Measurements from ENCODE around the gene SSC5D.
A peak's percentile ranks its signal among the peaks of the same experiment; 100 is the strongest.

Gene SSC5D

GRCh38 chr19:55455576-55456235 is 32.5 kb upstream of the SSC5D start:
- no peak for DNase-seq (ENCODE audit: low spot score)

DNA sequence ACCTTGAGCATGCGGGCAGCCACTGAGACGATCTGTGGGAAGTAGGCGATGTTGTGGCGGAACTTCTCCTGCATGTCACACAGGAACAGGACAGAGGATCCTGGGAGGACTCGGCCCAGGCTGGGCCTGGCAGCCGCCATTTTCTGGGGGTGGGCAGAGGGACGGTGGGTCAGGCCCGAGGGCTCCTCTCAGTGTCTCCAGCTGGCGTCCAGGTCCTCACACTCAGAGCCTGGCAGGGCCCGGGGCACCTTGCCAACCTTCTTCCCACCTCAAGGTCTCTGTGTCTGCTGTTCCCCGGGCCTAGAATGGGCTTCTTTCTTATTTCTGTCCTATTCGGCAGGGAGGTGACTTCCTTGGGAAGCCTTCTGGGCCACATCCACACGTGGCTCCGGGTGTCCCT is 31.9 kb upstream of the SSC5D start:
- no peak for DNase-seq (ENCODE audit: low spot score)

DNA sequence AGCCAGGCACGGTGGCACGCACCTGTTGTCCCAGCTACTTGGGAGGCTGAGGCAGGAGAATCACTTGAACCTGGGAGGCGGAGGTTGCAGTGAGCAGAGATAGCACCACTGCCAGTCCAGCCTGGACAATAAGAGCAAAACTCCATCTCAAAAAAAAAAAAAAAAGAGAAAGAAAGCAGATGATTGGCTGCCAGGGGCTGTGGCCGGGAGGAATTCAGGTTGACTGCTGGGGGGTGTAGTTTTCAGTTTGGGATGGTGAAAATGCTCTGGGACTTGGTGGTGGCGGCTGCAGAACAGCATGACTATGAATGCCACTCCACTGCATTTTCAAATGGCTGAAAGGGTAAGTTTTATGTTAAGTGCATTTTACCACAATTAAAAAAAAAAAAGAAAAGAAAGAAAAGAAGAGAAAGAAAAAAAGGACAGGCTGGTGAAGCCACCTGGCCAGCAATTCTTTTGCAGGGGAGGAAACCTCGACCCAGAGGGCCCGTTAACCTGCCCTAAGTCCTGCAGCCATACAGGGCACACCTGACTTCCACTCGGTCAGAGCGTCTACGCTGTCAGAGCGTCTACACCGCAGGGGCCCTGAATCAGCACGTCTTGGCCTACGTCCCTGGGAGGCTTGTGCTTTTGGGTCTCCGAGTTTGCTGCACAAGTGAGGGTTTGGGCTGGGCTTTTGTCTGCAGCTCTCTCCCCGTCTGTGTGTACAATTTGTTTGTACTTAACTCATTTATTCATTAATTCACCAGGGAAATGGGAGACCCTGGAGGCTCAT is 30.4 kb upstream of the SSC5D start:
- DNase-seq (ENCODE audit: low spot score) = no peak

DNA sequence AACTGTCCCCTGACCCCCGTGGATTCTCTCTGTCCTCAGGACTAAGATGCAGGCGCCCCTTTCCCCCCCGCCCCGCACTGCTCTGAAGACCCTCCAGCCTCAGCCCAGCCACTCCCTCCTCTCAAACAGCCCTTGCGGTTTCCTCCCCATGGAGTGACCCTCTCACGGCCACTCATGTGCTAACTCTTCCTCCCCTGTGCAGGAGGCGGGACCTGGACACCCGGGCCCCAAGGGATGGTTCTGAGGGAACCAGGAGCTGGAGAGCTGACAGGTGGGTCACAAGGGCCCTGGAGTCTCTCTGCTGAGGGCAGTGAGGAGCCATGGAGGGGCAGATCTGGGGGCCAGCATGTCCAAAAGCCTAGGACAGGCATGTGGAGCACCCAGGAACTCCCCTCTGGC is 28.7 kb upstream of the SSC5D start:
- no peak for DNase-seq (ENCODE audit: low spot score)

- no peak for DNase-seq (ENCODE audit: low spot score)
Observed at GRCh38 chr19:55459950-55460657, 28.1 kb upstream of the SSC5D start.

GRCh38 chr19:55460670-55461258 is 27.5 kb upstream of the SSC5D start:
- DNase-seq (ENCODE audit: low spot score) = no peak

DNA sequence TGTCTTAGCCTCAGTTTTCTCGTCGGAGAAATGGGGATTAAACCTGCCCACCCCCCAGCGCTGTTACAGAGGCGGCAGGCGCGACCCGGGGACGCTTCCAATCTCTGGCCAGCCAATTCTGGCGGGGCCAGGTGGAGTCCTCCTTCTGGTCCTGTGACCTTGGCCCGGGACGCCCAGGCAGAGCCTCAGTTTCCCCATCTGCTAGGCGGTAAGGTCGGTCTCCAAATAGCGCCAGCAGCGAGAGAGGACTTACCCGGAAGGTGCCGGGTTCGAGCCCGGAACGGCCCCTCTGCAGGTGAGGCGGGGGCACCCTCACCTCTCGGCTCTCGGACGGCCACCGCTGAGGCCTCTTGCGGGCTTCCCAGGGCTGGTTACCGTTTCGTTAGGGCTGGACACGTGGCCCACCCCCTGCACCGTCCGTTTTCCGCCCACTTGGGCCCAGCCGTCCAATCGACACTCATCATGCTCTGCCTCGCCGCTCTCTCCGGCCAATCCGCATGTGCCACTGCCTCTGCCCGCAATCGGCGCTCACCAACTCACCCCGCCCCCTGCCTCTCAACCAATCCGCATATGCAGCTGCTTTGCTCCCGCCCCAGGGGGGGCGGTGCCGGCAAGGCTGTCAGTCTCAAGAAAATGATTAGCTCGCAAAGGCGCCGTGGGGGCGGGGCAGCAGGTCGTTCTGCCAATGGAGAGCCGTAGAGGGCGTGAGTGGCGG is 26.8 kb upstream of the SSC5D start, which contains the start of gene ISOC2:
ISOC2 (minus strand) TSS at position 384 of the 715 bp plus-strand sequence. CDS start 5,156 bp downstream, outside the sequence.
- DNase-seq (ENCODE audit: low spot score) = peak; percentile 100

DNA sequence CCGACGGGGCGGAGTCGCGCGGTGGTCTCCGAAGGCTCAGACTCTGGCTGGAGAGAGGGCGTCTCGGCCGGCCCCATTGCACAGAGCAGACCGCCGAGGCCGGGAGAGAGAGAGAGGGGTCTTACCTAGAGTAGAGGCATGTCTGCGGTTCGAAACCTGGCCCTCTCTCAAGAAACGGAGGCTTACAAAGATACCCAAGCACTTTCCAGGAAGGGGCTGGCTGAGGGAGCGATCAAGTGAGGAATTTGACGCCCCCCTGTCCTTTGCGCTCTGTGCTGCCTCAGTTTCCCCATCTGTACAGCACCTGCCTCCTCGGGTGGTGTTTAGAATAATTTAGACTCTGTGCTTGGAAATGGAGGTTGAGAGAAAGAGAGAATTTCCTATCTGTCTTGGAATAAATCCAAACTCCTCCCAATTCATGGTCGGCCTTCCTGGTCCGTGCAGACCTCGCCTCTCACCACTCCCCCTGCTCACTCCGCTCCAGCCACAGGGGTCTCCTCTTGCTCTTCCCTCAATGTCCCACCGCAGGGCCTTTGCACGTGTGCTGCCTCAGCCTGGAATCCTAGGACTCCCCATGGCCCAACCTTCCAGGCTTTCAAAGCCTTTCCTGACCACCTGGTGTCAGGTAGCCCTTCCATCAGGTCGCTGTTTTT is 26.1 kb upstream of the SSC5D start:
- DNase-seq (ENCODE audit: low spot score) = no peak

- no peak for DNase-seq (ENCODE audit: low spot score)
Observed at GRCh38 chr19:55462722-55463121, 25.5 kb upstream of the SSC5D start.

DNA sequence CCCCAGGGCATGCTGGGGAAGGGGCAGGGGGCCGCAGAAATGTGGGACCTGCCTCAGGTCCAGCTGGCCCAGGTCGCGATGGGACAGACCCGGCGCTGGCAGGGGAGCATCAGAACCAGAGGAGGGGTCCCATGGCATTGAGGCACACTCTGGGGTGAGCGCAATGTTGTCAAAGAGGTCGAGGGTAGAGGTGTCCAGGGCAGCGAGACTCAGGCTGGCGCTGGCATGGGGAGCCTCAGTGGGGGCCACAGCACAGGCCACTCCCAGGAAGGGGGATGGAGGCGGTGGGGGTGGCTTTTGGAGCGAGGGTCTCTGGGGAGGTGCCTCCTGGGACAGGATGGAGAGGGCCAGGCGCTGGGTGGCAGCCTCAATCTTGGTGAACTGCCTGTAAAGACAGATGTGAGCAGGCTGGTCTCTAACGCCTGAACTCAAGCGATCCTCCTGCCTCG is 24.6 kb upstream of the SSC5D start:
- DNase-seq (ENCODE audit: low spot score) = no peak

DNA sequence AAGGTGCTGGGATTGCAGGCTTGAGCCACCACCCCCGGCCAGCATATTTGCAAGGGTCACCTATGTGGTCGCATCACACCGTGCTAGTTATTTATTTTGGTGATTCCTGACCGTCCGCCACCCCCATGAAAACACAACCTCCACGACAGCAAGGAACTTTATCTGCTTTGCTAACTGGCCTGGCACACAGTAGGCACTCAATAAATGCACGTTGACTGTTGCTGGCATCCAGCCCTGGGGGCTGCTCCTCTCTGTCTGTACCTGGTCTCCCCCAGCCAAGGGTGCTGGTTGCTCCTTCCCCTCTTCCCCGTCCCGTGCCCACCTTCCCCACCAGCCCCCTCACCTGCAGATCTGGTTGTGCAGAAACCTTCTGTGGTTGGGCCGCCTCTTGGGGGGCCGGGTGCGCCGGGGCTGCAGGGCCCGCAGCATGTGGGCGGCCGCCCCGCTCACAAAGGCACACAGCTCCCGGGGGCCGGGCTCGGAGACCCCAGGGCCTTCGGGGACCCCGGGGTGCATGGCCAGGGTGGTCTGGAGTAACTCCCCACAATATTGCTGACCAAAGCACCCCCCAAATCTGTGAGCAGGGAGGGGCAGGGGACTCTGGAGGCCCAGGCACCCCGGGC is 24.1 kb upstream of the SSC5D start:
- no peak for DNase-seq (ENCODE audit: low spot score)

- DNase-seq (ENCODE audit: low spot score) = no peak
Observed at GRCh38 chr19:55464662-55465054, 23.6 kb upstream of the SSC5D start, which contains the start of gene C19orf85. Gene C19orf85, minus strand, starts transcription at chr19:55464751. Its CDS starts 197 bp downstream, at chr19:55464554.

DNA sequence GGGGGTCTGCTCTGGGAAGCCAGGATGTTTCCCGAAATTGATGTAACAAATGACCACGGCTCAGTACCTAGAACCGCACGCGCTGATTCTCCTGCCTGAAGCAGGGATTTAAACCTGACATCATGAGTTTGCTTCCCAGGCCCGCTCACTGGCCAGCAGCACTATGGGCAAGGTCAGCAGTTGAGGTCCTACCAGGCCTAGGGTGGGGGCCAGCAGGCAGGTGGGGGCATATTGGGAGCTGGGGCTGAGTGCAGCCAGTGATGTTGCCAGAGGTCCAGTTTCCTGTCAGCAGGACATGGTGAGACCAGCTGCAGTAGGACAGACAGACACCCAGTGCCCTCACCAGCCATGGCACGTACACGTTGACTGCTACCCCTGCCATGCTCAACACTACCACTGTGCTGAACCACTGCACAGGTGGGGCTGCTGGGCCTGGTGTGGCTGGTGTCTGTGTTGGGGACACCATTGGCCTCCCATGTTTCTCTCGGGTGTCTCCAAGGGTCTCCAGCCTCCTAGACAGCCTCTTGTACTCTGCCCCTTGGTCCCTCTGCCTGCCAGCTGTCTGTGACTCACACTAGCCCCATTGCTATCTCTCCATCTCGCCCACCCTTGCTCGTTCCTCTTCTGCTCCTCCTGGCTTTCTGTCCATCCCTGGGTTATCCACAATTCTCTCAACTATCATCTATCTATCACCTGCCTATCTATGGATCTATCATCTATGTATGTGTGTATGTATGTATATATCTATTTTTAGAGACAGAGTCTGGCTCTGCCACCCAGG is 22.6 kb upstream of the SSC5D start:
- DNase-seq (ENCODE audit: low spot score) = no peak

- DNase-seq (ENCODE audit: low spot score) = no peak
Observed at GRCh38 chr19:55466241-55466614, 22.0 kb upstream of the SSC5D start.

DNA sequence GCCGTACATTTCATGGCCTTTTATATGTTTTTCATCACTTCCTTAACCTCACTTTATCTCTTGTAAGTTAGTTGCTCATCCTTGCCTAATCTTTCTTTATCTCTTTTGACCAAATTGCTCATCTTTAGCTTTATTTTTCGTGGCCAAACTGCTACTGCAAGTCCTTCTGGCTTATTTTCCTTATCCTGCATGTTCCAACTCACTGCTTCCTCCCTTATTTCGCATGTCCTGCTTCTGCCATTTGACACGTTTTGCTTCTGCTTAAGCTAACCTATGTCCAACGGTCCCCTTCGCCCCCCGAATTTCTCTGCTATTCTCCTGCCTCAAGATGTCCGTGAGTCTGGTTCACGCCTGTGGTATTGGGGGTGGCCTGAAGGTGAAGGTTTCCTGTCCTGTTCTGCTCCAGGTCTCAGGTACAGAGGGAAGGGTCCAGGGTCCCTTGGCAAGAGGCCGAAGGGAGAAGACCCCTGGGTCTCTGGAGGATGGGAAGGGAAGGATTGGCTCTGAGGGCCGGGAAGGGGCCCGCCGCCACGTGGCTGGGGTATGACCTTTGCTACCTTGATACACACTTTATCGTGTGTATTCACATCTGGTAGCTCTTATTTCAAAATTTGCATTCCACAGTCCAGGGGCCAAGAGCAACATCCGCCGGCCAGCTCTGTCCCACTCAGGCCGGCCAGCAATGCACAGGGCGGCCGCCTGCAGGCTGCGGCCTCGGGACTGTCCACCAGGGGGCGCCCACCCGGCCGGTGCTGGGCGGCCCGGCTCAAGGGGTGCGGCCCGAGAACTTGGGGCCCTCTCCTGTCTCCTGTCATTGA is 20.8 kb upstream of the SSC5D start:
- peak; percentile 60 for DNase-seq (ENCODE audit: low spot score)

DNA sequence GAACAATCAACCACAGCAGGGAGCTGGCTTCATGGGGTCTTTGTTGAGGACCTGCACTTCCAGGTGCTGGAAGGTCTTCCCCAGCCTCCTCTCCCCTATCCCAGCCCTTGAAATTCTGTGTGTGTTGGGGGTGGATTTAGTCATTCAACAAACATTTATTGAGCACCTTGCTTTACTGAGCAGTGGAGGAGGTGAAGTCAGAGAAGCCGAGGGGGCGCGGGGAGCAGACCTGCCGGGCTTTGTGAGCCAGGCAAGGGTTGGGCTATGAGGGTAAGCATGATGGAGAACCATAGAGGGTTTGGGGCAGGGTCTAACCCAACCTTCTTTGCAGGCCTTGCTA is 20.2 kb upstream of the SSC5D start:
- no peak for DNase-seq (ENCODE audit: low spot score)

DNA sequence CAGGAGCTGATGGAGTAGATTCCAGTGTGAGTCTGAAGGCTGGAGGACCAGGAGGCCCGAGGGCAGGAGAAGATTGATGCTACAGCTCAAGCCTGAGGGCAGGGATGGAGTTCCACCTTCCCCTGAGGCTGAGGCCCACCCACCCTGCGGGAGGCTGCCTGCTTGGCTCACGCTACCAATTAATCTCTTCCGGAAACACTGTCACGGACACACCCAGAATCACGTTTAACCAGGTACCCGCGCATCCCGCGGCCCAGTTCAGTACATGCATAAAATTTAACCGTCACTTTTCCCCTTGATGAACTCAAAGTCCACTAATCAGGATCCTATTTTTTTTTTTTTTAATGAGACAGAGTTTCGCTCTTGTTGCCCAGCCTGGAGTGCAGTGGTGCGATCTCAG is 17.0 kb upstream of the SSC5D start:
- no peak for DNase-seq (ENCODE audit: low spot score)

- DNase-seq (ENCODE audit: low spot score) = no peak
Observed at GRCh38 chr19:55472463-55472862, 15.8 kb upstream of the SSC5D start.

Measured in CD4-positive, alpha-beta T cell treated with Interleukin-15 for 4 hours (primary cell).